Spleen (tissue), 7 donors: Measurements from ENCODE around the gene EWSR1.

Experiments
- POLR2A ChIP-seq, 3 donors: fragments of 450-650 bp; IDR thresholded peaks; one replicate each; pipeline ENCODE4 v1.5.1; 2017; ENCODE audit warnings: antibody characterized with exemption in 3 of 3, mild to moderate bottlenecking in 1 of 3
- POLR2AphosphoS5 ChIP-seq, 3 donors: sonication (generic); formaldehyde crosslinking; IDR thresholded peaks; one replicate each; pipeline ENCODE4 v1.5.1; 2017; ENCODE audit warnings: antibody characterized with exemption in 3 of 3
- TF ChIP-seq, protein P1 (sequence below), 11 experiments: fragments of 200-600 bp in 7 of 11; fragments of 450-650 bp in 4 of 11; sonication (generic) in 4 of 11; IDR thresholded peaks in 8 of 11; conservative IDR thresholded peaks in 3 of 11; 1 replicate in 7 of 11; 2 replicates in 4 of 11; pipeline versions ENCODE4 v1.4.0 to v1.8.0; 2016 to 2021; ENCODE audit warnings: antibody characterized with exemption in 11 of 11, inconsistent platforms in 4 of 11, mild to moderate bottlenecking in 1 of 11
- donor health status: DM: no; HTN: no; CAD: no; lungs with moderate emphysema.
- donor health status: DM: no; HTN: no; CAD: no.
- donor health status: DM: no; HTN: no; CAD: no.

DNA sequence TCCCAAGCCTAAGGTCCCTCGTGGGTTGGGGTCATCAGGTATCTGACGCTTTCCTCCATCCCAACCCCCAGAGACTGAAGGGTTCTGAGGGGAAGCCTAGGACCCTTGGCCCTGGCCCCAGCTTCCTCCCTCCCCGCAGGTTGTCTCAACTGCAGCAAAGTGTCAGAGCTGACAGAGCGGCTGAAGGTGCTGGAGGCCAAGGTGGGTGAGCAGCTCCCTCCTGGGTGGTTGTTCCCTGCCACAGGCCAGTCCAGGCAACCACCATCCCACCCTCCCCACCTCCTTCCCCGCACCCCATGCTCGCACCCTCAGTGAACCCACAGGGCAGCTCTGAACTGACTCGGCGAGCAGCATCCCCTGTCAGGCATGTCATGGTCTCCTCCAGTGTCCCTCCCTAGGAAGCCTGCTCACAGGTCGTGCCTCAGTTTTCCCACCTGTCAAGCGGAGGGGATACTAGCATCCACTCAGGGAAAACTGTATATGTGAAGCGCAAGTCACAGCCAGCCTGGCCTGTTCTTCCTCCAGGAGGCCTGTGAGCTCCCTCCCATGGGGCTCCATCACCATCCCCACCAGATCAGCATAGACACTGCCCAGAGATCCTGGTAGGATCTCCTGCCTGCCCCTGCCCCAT, 41.6 kb upstream of the EWSR1 start:
- TF ChIP-seq, protein P1, sequence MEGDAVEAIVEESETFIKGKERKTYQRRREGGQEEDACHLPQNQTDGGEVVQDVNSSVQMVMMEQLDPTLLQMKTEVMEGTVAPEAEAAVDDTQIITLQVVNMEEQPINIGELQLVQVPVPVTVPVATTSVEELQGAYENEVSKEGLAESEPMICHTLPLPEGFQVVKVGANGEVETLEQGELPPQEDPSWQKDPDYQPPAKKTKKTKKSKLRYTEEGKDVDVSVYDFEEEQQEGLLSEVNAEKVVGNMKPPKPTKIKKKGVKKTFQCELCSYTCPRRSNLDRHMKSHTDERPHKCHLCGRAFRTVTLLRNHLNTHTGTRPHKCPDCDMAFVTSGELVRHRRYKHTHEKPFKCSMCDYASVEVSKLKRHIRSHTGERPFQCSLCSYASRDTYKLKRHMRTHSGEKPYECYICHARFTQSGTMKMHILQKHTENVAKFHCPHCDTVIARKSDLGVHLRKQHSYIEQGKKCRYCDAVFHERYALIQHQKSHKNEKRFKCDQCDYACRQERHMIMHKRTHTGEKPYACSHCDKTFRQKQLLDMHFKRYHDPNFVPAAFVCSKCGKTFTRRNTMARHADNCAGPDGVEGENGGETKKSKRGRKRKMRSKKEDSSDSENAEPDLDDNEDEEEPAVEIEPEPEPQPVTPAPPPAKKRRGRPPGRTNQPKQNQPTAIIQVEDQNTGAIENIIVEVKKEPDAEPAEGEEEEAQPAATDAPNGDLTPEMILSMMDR (IDR thresholded peaks at IDR 0.05 in 8 of 11, conservative IDR thresholded peaks at IDR 0.05 in 3 of 11), result no peak
- TF ChIP-seq POLR2A (IDR thresholded peaks at IDR 0.05) (no peak), POLR2AphosphoS5 (IDR thresholded peaks at IDR 0.05) (no peak)
